GM19467 (cell line): ENCODE data around the gene KIR2DL1.
"Not testable (repeated sequence)": the region's sequence is repeated elsewhere in the genome, so short reads cannot be mapped to it uniquely, and the experiment has no call there.

Experiments
- ATAC-seq: cut with Tn5 transposase; IDR thresholded peaks from one replicate; pipeline ENCODE4 v1.9.1; 2021; ENCODE audit warnings: mild to moderate bottlenecking, moderate library complexity; ENCODE audit not compliant: unreplicated experiment

The KIR2DL1 gene

DNA sequence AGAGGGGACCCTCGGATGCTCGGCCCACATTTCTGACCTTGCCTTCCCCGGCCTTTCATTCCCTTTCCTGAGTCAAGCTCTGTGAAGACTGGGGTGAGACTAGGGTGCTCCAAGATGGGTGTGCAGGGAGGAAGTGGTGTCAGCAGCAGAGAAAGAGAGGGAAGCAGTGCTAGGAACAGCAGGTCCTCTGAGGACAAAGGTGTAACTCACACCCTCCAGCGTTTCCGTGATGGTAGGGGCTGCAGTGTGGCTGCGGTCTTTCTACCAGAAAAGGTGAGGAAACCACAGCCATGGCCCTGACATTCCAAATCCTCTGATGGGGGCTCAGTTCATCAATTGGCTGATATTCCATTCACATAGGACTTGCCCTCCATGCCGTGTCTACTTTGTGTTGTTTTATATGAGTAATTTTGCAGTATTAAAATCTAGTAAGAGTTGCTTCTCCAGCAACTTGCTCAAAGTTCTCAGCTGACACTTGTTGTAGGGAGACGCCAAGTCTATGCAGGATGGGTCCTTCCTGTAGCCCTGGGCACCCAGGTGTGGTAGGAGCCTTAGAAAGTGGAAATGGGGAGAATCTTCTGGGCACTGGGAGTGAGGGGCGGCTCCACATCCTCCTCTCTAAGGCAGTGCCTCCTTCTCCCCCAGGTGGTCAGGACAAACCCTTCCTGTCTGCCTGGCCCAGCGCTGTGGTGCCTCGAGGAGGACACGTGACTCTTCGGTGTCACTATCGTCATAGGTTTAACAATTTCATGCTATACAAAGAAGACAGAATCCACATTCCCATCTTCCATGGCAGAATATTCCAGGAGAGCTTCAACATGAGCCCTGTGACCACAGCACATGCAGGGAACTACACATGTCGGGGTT is 48.3 kb downstream of the KIR2DL1 start:
- ATAC-seq = no peak

DNA sequence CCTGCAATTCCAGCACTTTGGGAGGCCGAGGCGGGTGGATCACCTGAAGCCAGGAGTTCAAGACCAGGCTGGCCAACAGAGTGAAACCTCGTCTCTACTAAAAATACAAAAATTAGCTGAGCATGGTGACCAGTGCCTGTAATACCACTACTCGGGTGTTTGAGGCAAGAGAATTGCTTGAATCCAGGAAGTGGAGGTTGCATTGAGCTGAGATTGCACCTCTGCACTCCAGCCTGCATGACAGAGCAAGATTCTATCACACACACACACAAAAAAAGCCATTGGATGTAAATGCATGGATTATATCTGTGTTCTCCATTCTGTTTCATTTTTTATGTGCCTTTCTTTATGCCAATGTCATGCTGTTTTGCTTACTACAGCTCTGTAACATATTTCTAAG is 54.8 kb downstream of the KIR2DL1 start:
- not testable (repeated sequence) for ATAC-seq

DNA sequence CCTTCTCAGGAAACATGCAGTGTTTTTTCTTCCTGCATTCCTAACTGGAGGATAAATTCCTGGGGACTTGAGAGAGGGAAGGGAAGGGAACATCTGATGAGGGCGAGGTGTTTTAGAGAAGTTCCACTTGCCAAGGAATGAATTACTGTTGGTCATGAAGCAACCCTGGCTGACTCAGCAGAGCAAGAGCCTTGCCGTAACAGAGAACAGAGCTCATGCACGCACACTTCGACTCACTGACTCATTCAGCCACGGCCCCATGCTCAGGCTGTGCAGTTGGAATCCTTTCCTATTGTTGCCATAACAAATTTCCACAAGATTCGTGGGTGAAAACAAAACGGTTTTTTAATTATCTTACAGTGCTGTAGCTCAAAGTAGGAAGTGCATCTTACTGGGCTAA is 55.7 kb downstream of the KIR2DL1 start:
- not testable (repeated sequence) for ATAC-seq

DNA sequence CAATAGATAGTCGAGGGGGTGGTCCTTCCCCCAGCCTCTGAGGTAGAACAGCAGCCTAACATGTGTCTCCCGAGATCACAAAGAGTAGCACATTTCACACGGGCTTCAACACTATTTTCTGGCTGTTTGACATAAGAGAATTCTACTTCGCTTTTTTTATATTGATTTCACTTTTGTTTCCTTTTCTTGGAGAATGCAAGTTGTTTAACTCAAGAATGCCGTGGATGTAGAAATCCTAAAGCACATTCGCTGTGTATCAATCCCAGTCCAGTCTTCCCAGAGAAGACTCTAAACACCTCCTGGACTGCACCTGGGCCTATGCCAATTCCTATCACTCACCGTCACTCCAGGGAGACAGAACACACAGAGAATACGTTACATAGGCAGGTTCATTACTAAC is 58.5 kb downstream of the KIR2DL1 start:
- ATAC-seq = not testable (repeated sequence)

DNA sequence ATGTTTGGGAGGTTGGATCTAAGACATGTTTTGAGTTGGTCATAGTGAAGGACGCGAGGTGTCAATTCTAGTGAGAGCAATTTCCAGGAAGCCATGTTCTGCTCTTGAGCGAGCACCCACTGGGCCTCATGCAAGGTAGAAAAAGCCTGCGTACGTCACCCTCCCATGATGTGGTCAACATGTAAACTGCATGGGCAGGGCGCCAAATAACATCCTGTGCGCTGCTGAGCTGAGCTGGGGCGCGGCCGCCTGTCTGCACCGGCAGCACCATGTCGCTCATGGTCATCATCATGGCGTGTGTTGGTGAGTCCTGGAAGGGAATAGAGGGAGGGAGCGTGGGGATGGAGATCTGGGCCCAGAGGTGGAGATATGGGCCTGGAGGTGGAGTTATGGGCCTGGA is 62.9 kb downstream of the KIR2DL1 start, which contains the start of gene KIR2DS4:
TSS of gene KIR2DS4 (plus strand) at position 181 of the 400 bp plus-strand sequence.
- ATAC-seq = not testable (repeated sequence)
